Measurements from ENCODE around the gene NDUFA13.

NDUFA13 gene

GRCh38 chr19:19500975-19501644 is 14.9 kb upstream of the NDUFA13 start:
- Histone ChIP-seq H3K9me2 (replicated peaks; ENCODE audit: insufficient read depth, low read length) (no peaks in the 10 kb centered on the region), H2AFZ (ENCODE audit: low read depth, low read length, severe bottlenecking) (no peak overlapping the region), H3K9me3 (ENCODE audit: insufficient read depth, low read length) (no peaks in the 10 kb centered on the region), H3K36me3 (ENCODE audit: low read length) (peaks cover 3% of the 10 kb centered on the region), H3K27ac (ENCODE audit: low read depth, low read length) (no peak overlapping the region), H3K4me2 (ENCODE audit: low read depth, low read length, poor library complexity, severe bottlenecking) (no peak overlapping the region), H4K20me1 (ENCODE audit: low read depth, low read length) (no peaks in the 10 kb centered on the region), H3F3A (ENCODE audit: insufficient read depth) (no peaks in the 10 kb centered on the region), H3K27me3 (ENCODE audit: low read length) (no peaks in the 10 kb centered on the region), H3K4me3 (ENCODE audit: insufficient read depth, low read length, poor library complexity, severe bottlenecking) (no peak overlapping the region), H3K79me2 (ENCODE audit: insufficient read depth, low read length) (no peaks in the 10 kb centered on the region), H3K9ac (ENCODE audit: low read length) (no peak overlapping the region)
- no peak for TF ChIP-seq EZH2phosphoT487 (conservative IDR thresholded peaks at IDR 0.05; ENCODE audit: low read length)
- TF ChIP-seq CTCF (IDR thresholded peaks at IDR 0.05; ENCODE audit: insufficient read depth, low read length, poor library complexity, severe bottlenecking) = no peak

GRCh38 chr19:19501798-19502197 is 14.2 kb upstream of the NDUFA13 start:
- no peaks in the 10 kb centered on the region for H4K20me1 ChIP-seq (ENCODE audit: low read depth, low read length)
- TF ChIP-seq CTCF (IDR thresholded peaks at IDR 0.05; ENCODE audit: insufficient read depth, low read length, poor library complexity, severe bottlenecking) (no peak), EZH2phosphoT487 (conservative IDR thresholded peaks at IDR 0.05; ENCODE audit: low read length) (no peak)
- peaks cover 6% of the 10 kb centered on the region for H3K36me3 ChIP-seq (ENCODE audit: low read length)

GRCh38 chr19:19502281-19502680 is 13.7 kb upstream of the NDUFA13 start:
- Histone ChIP-seq H3K9me3 (ENCODE audit: insufficient read depth, low read length) (no peaks in the 10 kb centered on the region), H4K20me1 (ENCODE audit: low read depth, low read length) (no peaks in the 10 kb centered on the region), H3K79me2 (ENCODE audit: insufficient read depth, low read length) (no peaks in the 10 kb centered on the region), H3K27me3 (ENCODE audit: low read length) (no peaks in the 10 kb centered on the region), H3K4me3 (ENCODE audit: insufficient read depth, low read length, poor library complexity, severe bottlenecking) (no peak overlapping the region), H2AFZ (ENCODE audit: low read depth, low read length, severe bottlenecking) (no peak overlapping the region), H3K4me2 (ENCODE audit: low read depth, low read length, poor library complexity, severe bottlenecking) (no peak overlapping the region), H3K9ac (ENCODE audit: low read length) (no peak overlapping the region), H3K27ac (ENCODE audit: low read depth, low read length) (no peak overlapping the region), H3K36me3 (ENCODE audit: low read length) (peaks cover 6% of the 10 kb centered on the region), H3F3A (ENCODE audit: insufficient read depth) (no peaks in the 10 kb centered on the region), H3K9me2 (replicated peaks; ENCODE audit: insufficient read depth, low read length) (no peaks in the 10 kb centered on the region)
- TF ChIP-seq CTCF (IDR thresholded peaks at IDR 0.05; ENCODE audit: insufficient read depth, low read length, poor library complexity, severe bottlenecking) (no peak), EZH2phosphoT487 (conservative IDR thresholded peaks at IDR 0.05; ENCODE audit: low read length) (no peak)

More at GRCh38 chr19:19501798-19502197, 14.2 kb upstream of the NDUFA13 start:
- no peaks in the 10 kb centered on the region for H3K27me3 ChIP-seq (ENCODE audit: low read length)
- no peak overlapping the region for H3K4me2 ChIP-seq (ENCODE audit: low read depth, low read length, poor library complexity, severe bottlenecking)
- no peak overlapping the region for H3K27ac ChIP-seq (ENCODE audit: low read depth, low read length)
- no peaks in the 10 kb centered on the region for H3F3A ChIP-seq (ENCODE audit: insufficient read depth)
- no peaks in the 10 kb centered on the region for H3K79me2 ChIP-seq (ENCODE audit: insufficient read depth, low read length)
- no peak overlapping the region for H3K4me3 ChIP-seq (ENCODE audit: insufficient read depth, low read length, poor library complexity, severe bottlenecking)
- no peak overlapping the region for H2AFZ ChIP-seq (ENCODE audit: low read depth, low read length, severe bottlenecking)
- no peaks in the 10 kb centered on the region for H3K9me2 ChIP-seq (replicated peaks; ENCODE audit: insufficient read depth, low read length)
- H3K9me3 ChIP-seq (ENCODE audit: insufficient read depth, low read length) = no peaks in the 10 kb centered on the region
- no peak overlapping the region for H3K9ac ChIP-seq (ENCODE audit: low read length)
